DMS153 (cell line): ENCODE data around the gene ZNF398.

Experiments used
- DNase-seq: peaks from one replicate; lab custom pipeline; 2025; lab: John Stamatoyannopoulos, UW

ZNF398 gene

GRCh38 chr7:149226840-149227494 is 79.7 kb downstream of the ZNF398 start:
- DNase-seq, result no peak

- peak; percentile 13 for DNase-seq
Measured at GRCh38 chr7:149228831-149229471, 81.7 kb downstream of the ZNF398 start.

GRCh38 chr7:149229526-149229925 is 82.3 kb downstream of the ZNF398 start:
- DNase-seq, result no peak

GRCh38 chr7:149232362-149232761 is 85.1 kb downstream of the ZNF398 start:
- no peak for DNase-seq
